Epithelial cell of proximal tubule (primary cell): Measurements from ENCODE around the gene OR7D2. TPM values are rescaled to one million over a fixed set of nuclear protein-coding genes. Genes with fewer than 3 reads are reported as not detected.
A peak's percentile ranks its signal among the peaks of the same experiment; 100 is the strongest.

Experiments used
- DNase-seq: peaks from one replicate; pipeline ENCODE4 v3.0.0-alpha.2; 2011; ENCODE audit warnings: low read depth
- H3K4me3 ChIP-seq: 2 replicates; pipeline ENCODE4 v1.5.1; 2011; ENCODE audit warnings: low read depth, mild to moderate bottlenecking, low read length
- CTCF ChIP-seq: conservative IDR thresholded peaks from 2 replicates; pipeline ENCODE4 v1.5.1; 2012; ENCODE audit warnings: low read depth, mild to moderate bottlenecking, low read length
- total RNA-seq: library from RNA; depleted of rRNA; stranded (reverse); fragments of >200 nt; gene quantifications from 2 replicates; pipeline ENCODE4 v1.2.3, GENCODE V29; 2015

The OR7D2 gene
- total RNA-seq = under 0.01 and 0.12 TPM in 2 replicates

GRCh38 chr19:9178901-9179300, at the start of gene OR7D2:
Gene OR7D2 (plus strand): TSS chr19:9178979. CDS start chr19:9185782, 6,803 bp downstream.
- DNase-seq = no peak
- TF ChIP-seq CTCF = no peak
- H3K4me3 ChIP-seq = no peak within 1 kb of the TSS

GRCh38 chr19:9130965-9131364, 47.8 kb upstream of the OR7D2 start:
- DNase-seq = no peak
- no peak for TF ChIP-seq CTCF
- no peak overlapping the region for H3K4me3 ChIP-seq

DNA sequence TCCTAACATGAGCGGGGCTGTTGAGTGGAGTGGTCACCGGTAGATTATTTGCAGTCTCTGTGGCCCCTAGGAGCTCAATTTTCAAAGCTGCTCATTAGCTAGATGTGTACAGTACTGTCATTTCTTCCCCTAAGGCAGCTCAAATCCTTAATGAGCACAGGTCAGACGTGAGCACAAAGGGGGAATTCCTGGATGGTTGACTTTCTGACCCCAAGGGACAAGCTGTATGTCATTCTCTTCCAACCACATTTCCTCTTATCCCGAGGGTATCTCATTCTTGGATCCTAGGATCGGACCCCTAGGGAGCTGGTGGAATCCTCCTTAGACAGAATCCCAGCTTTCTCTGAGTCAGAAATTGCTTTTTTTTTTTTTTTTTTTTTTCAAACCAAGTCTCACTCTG, 46.4 kb upstream of the OR7D2 start:
- TF ChIP-seq CTCF = no peak
- no peak overlapping the region for H3K4me3 ChIP-seq
- DNase-seq = no peak

GRCh38 chr19:9139609-9140158, 39.1 kb upstream of the OR7D2 start:
- DNase-seq = no peak
- H3K4me3 ChIP-seq = peak overlapping the region; percentile 95
- no peak for TF ChIP-seq CTCF

DNA sequence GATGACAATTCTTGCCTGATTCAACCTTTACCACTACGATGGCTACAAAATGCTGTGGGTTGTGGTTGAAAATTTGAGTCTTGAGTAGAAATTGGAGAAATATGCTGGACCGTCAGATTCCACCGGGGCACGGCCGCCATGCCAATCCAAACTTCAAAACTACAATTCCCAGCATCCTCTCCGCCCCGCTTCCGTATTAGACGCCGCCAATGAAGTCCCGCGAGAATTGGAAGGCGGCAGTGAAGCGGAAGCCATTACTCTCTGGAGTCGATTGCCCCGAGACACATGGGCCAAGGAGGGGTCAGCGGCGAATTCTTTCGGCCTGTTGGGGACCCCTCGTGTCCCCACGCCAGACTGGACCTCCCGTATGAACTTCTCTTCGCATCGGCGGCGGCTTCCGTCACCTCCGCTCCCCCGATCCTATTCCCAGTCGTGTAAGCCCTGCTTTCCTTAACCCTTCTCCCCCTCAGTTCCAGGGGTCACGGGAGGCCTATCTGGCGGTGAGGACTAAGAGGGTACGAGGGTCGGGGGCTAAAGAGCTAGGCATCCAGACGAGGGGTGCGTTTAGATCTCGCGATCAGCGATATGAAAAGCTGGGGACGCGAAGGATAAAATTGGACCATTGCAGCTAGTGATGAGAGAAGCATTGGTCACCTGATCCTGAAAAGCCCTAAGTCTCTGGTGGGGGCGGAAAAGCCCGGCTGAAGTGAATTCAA, 38.5 kb upstream of the OR7D2 start, which contains the start of gene ZNF317:
Gene ZNF317 (plus strand): TSS at position 239 of the 716 bp plus-strand sequence. CDS start 15,620 bp downstream, outside the sequence.
- peak; percentile 41 for DNase-seq
- peak within 1 kb of the TSS; percentile 95 for H3K4me3 ChIP-seq
- TF ChIP-seq CTCF = no peak

DNA sequence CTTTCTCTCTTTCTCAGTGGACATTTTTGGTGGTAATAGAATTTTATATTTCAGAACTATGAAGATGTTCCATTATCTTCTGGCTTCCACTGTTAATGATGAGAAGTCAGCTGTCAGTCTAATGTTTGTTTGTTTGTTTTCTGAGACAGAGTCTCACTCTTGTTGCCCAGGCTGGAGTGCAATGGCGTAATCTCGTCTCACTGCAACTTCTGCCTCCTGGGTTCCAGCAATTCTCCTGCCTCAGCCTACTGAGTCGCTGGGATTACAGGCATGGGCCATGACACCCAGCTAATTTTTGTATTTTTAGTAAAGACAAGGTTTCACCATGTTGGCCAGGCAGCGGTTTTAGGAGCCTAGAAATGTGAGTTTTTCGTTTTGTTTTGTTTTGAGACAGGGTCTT, 33.9 kb upstream of the OR7D2 start:
- no peak for TF ChIP-seq CTCF
- DNase-seq = no peak
- H3K4me3 ChIP-seq = no peak overlapping the region

DNA sequence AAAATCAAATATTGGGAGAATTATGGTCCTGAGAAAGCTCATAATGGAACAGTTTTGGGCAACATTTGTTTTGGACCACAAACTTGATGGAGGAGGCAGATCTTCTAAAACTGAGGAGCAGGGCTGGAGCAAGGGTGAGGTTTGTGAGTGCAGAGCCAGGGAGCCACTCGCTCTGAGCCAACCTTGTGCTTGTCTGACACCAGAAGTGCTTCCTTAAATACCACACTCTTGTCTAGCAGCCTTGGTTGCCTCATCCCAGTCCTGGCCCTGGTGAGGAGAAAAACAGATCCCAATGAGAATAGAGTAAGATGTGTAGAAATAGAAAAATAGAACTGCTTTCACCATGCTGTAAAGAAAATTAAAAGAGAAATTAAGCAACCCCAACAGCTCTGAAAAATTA, 31.9 kb upstream of the OR7D2 start:
- H3K4me3 ChIP-seq = no peak overlapping the region
- DNase-seq = no peak
- TF ChIP-seq CTCF = no peak
